HG03045 (cell line): ENCODE data around the gene MSANTD2.
"Not testable (repeated sequence)": the region's sequence is repeated elsewhere in the genome, so short reads cannot be mapped to it uniquely, and the experiment has no call there.

Experiments used
- ATAC-seq: cut with Tn5 transposase; IDR thresholded peaks from one replicate; pipeline ENCODE4 v1.9.1; 2021; ENCODE audit warnings: mild to moderate bottlenecking, moderate library complexity; ENCODE audit not compliant: unreplicated experiment

MSANTD2 gene

GRCh38 chr11:124778281-124778680 is 21.9 kb downstream of the MSANTD2 start:
- ATAC-seq, result no peak

- no peak for ATAC-seq
Measured at GRCh38 chr11:124776865-124777645, 23.2 kb downstream of the MSANTD2 start.

DNA sequence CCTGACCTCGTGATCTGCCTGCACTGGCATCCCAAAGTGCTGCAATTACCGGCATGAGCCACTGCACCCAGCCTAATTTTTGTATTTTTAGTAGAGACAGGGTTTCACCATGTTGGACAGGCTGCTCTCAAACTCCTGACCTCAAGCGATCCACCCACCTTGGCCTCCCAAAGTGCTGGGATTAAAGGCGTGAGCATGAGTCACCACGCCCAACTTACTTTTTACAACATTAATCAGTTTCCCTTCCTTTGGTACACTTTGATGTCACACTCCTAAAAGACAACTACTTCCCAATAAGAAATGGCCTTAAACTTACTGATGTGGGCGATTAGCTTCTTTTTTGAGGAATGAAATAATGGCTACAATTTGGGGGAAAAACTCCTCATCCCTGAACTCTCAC is 29.2 kb downstream of the MSANTD2 start:
- not testable (repeated sequence) for ATAC-seq

GRCh38 chr11:124769806-124770774 is 30.1 kb downstream of the MSANTD2 start:
- ATAC-seq, result no peak

- ATAC-seq, result no peak
Measured at GRCh38 chr11:124768914-124769313, 31.3 kb downstream of the MSANTD2 start.

- ATAC-seq, result no peak
Measured at GRCh38 chr11:124766156-124766555, 34.0 kb downstream of the MSANTD2 start.

GRCh38 chr11:124763156-124763947 is 36.9 kb downstream of the MSANTD2 start:
- no peak for ATAC-seq

DNA sequence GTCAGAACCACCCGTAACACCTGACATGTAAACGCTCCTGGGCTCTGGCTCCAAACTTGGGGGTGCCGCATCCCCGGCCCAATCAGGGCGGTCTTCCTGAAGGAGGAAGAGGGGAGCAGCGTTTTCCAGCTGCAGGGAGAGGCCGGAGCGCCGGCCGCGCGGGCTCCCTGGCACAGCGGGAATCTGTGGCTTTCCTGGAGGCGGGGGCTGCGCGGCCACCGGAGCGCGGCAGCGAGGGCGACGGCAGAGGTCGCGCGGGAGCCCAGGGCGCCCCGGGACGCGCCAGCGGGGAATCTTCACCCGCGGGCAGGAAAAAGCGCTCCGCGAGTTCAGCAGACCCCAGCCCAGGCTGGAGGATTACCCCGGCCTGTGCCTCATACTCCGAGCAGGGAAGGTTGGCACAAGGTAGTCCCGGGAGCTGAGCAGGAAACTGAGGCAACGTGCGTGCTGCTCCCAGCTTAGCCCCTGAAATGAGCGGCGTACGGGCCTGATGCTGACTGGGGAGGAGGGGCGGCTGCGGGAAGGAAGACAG is 37.5 kb downstream of the MSANTD2 start:
- ATAC-seq, result peak; percentile 16

DNA sequence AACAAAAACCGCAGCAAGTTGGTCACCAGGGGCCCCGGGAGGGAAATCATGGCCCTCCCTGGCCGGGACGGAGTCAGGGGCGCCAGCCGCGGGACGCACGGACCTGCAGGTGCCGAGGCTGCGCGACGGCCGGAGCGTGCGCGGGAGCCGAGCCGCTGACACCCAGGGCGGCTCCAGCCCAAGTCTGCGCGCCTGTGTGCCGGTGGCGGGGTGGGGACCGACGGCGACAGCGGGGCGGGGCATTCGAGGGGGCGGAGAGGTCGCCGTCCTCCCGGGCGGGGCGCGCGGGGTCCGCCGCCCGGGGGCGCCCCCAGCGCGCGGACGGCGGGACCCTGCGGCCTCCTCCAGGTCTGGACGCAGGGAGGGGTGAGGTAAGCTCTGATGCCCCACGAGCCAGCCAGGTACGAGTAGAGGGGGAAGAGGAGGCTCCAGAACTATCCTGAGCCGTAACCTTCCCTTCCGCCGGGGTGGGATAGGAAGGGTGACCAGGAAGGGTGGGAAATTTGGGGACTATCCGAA is 38.0 kb downstream of the MSANTD2 start, which contains the start of gene ESAM:
TSS of gene ESAM (minus strand) at position 186 of the 519 bp plus-strand sequence. CDS start at position 50, 136 bp downstream.
- ATAC-seq, result peak; percentile 68

DNA sequence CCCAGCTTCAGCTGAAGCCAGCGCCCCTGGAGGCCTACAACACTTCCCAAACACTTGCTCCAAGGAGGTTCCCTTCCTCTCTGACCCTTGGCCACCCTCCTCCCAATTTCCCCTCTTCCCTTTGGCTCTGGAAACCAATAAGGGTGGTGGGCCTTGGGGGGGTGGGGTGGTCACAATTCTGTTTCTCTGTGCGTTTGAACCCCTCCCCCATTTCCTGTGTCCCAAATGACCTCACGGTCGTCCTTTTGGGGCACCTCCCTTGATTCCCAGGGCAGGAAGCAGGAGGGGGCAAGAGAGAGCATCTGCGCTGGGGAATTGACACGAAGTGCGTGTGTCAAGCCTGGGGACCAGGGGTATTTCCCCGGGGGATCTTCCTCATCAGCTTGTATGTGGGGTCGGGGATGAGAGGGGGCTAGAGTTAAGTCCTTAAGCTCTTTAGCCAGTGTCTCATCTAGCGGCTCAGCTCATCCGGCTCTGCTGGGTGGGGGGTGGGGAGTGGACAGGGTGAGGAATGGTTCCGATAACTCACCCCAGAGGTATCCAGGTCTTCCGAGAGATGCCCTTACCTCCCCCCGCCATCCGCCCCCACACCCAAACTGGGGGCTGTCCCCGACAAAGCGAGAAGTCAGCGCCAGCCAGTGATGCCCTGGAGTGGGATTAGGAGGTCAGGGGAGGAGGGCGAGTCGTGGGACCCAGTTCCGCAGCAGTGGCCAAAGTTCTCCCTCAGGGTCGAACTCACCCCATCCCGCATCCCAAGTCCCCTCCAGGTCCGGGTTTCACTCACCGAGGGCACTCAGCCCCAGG is 38.7 kb downstream of the MSANTD2 start:
- peak; percentile 5 for ATAC-seq

GRCh38 chr11:124760806-124761205 is 39.4 kb downstream of the MSANTD2 start:
- no peak for ATAC-seq

GRCh38 chr11:124760205-124760652 is 40.0 kb downstream of the MSANTD2 start:
- peak; percentile 22 for ATAC-seq

GRCh38 chr11:124759266-124760204 is 40.7 kb downstream of the MSANTD2 start:
- ATAC-seq, result peak; percentile 1

GRCh38 chr11:124758355-124759265 is 41.6 kb downstream of the MSANTD2 start:
- peak; percentile 48 for ATAC-seq

GRCh38 chr11:124757320-124757719 is 42.9 kb downstream of the MSANTD2 start:
- no peak for ATAC-seq

DNA sequence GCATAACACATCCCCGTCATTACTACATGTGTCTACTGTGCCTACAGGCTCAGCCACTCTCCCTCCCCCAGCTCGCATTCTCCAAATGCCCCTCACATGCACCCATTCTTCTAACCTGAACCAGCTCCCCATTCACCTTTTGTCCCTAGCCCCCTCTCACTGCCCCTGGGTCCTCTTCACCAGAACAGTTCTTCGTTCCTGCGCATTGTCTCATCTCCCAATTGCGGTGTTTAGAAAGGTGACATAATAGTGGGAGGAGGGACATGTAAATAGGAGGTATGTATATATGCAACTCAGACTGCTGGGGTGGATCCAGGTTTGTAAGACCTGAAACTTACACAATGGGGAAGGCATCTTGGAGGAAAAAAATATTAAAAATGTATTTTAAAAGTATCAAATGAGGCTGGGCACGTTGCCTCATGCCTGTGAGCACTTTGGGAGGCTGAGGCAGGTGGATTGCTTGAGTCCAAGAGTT is 43.4 kb downstream of the MSANTD2 start:
- ATAC-seq, result no peak
